GM12878 (cell line): Measurements from ENCODE around the gene CFAP299. TPM values are rescaled to one million over a fixed set of nuclear protein-coding genes. Genes with fewer than 3 reads are reported as not detected.
A peak's percentile ranks its signal among the peaks of the same experiment; 100 is the strongest.

Experiments
- ATAC-seq: fragments of 200-7000 bp; cut with Tn5 transposase; 3 replicates; pipeline ENCODE4 v1.9.1; 2020; ENCODE audit warnings: mild to moderate bottlenecking, moderate library complexity
- BruUV-seq: library from RNA; stranded (reverse); fragments of 400-500 nt; replicated peaks from 2 replicates; lab custom pipeline; 2021; lab: Mats Ljungman, UMichigan
- CTCF ChIA-PET: fragments of 300-600 bp; sonication (Branson Sonifier 250); formaldehyde crosslinking; extraction: SDS; loops from one replicate; lab custom pipeline; 2021; ENCODE audit warnings: inconsistent platforms; lab: Yijun Ruan, JAX
- POLR2A ChIA-PET: fragments of 350-600 bp; formaldehyde crosslinking; extraction: SDS; loops from one replicate; lab custom pipeline; 2021; ENCODE audit warnings: inconsistent platforms; lab: Charles Lee
- RAD21 ChIA-PET: fragments of 300-600 bp; sonication (Branson Sonifier 250); formaldehyde crosslinking; loops from one replicate; lab custom pipeline; 2023; ENCODE audit warnings: antibody characterized with exemption; ENCODE audit not compliant: unreplicated experiment; lab: Charles Lee
- SMC1A ChIA-PET: fragments of 300-600 bp; sonication (Branson Sonifier 250); formaldehyde crosslinking; loops from one replicate; lab custom pipeline; 2023; ENCODE audit not compliant: unreplicated experiment, uncharacterized antibody; lab: Charles Lee
- DNase-seq: peaks from one replicate; pipeline ENCODE4 v3.0.0-alpha.2; 2011; ENCODE audit warnings: low read depth, low spot score
- FAIRE-seq: peaks from 3 replicates; lab custom pipeline; 2011; peaks lifted over from hg19 to GRCh38; lab: Jason Lieb, UNC
- H2AFZ ChIP-seq: 2 replicates; pipeline ENCODE4 v1.6.0; 2011; ENCODE audit warnings: low read depth, low read length, control low read depth; ENCODE audit not compliant: control insufficient read depth
- H3K27ac ChIP-seq: 2 replicates; pipeline ENCODE4 v1.5.1; 2011; ENCODE audit warnings: control low read depth; ENCODE audit not compliant: control insufficient read depth, insufficient read depth
- H3K27me3 ChIP-seq, 2 experiments: replicated peaks in 1 of 2; 2 replicates each; pipeline versions ENCODE4 v1.6.0 to v1.6.1; 2011; ENCODE audit warnings: low read length in 1 of 2; ENCODE audit not compliant: control insufficient read depth in 2 of 2, insufficient read depth in 2 of 2
- H3K36me3 ChIP-seq, 2 experiments: 2 replicates each; pipeline ENCODE4 v1.5.1; 2011; ENCODE audit warnings: low read length in 1 of 2; ENCODE audit not compliant: control insufficient read depth in 2 of 2, insufficient read depth in 2 of 2
- H3K4me1 ChIP-seq: 2 replicates; pipeline ENCODE4 v1.6.1; 2011; ENCODE audit warnings: mild to moderate bottlenecking, low read length, moderate library complexity, mixed read lengths; ENCODE audit not compliant: control insufficient read depth, insufficient read depth
- H3K4me2 ChIP-seq: 2 replicates; pipeline ENCODE4 v1.6.0; 2011; ENCODE audit warnings: control low read depth; ENCODE audit not compliant: control insufficient read depth, insufficient read depth
- H3K4me3 ChIP-seq: fragments of 200-600 bp; sonication (generic); 2 replicates; pipeline ENCODE4 v1.5.1; 2016
- H3K79me2 ChIP-seq: 2 replicates; pipeline ENCODE4 v1.6.0; 2011; ENCODE audit warnings: low read length; ENCODE audit not compliant: control insufficient read depth, insufficient read depth
- H3K9ac ChIP-seq: 2 replicates; pipeline ENCODE4 v1.8.0; 2011; ENCODE audit warnings: low read length, control low read depth, mixed read lengths; ENCODE audit not compliant: control insufficient read depth, insufficient read depth
- H3K9me3 ChIP-seq: replicated peaks from 3 replicates; pipeline ENCODE4 v1.5.1; 2011; ENCODE audit warnings: mild to moderate bottlenecking, low read length; ENCODE audit not compliant: control insufficient read depth, insufficient read depth
- H4K20me1 ChIP-seq: 2 replicates; pipeline ENCODE4 v1.6.0; 2011; ENCODE audit not compliant: control insufficient read depth, insufficient read depth
- BCL11A ChIP-seq: IDR thresholded peaks from 2 replicates; pipeline ENCODE4 v1.6.1; 2011; ENCODE audit warnings: low read depth, low read length
- DPF2 ChIP-seq: fragments of 450-650 bp; IDR thresholded peaks from 2 replicates; pipeline ENCODE4 v1.6.1; 2017; ENCODE audit warnings: mild to moderate bottlenecking
- EP300 ChIP-seq, 2 experiments: fragments of 150-350 bp in 1 of 2; IDR thresholded peaks; 2 replicates each; pipeline ENCODE4 v1.6.1; 2011 to 2012; ENCODE audit warnings: low read depth in 2 of 2, low read length in 2 of 2, borderline replicate concordance in 1 of 2, improper control_type of control experiment in 1 of 2, inconsistent platforms in 1 of 2; ENCODE audit not compliant: control insufficient read depth in 1 of 2
- IKZF2 ChIP-seq, 2 experiments: fragments of 450-650 bp; IDR thresholded peaks; 2 replicates each; pipeline ENCODE4 v1.6.1; 2017; ENCODE audit warnings: mild to moderate bottlenecking in 2 of 2, moderate library complexity in 2 of 2
- JUNB ChIP-seq: IDR thresholded peaks from 2 replicates; pipeline ENCODE4 v1.6.1; 2016; ENCODE audit warnings: antibody characterized with exemption, mild to moderate bottlenecking
- RAD51 ChIP-seq: fragments of 450-650 bp; IDR thresholded peaks from 2 replicates; pipeline ENCODE4 v1.6.1; 2016; ENCODE audit warnings: moderate library complexity, mild to moderate bottlenecking, inconsistent platforms
- RUNX3 ChIP-seq: IDR thresholded peaks from 2 replicates; pipeline ENCODE4 v1.6.1; 2012; ENCODE audit warnings: low read length, inconsistent platforms
- SIN3A ChIP-seq: IDR thresholded peaks from 2 replicates; pipeline ENCODE4 v1.6.1; 2012; ENCODE audit warnings: low read depth, low read length, improper control_type of control experiment
- SP1 ChIP-seq: IDR thresholded peaks from one replicate; pipeline ENCODE4 v1.6.1; 2011; ENCODE audit warnings: low read depth, low read length
- SUZ12 ChIP-seq: fragments of 200-600 bp; sonication (generic); IDR thresholded peaks from one replicate; pipeline ENCODE4 v1.6.1; 2018; ENCODE audit warnings: antibody characterized with exemption, mild to moderate bottlenecking; ENCODE audit not compliant: unreplicated experiment
- TCF7 ChIP-seq: IDR thresholded peaks from 2 replicates; pipeline ENCODE4 v1.6.1; 2014; ENCODE audit warnings: antibody characterized with exemption, borderline replicate concordance
- in situ Hi-C: fragments of 300-500 bp; cut with MboI; formaldehyde crosslinking; loops from 9 replicates; pipeline ENCODE4 v1.14.3; 2018; ENCODE audit warnings: mixed read lengths
- intact Hi-C: fragments of 100-400 bp; cut with micrococcal nuclease; formaldehyde crosslinking; loops from one replicate; pipeline ENCODE4 v1.14.2; 2022; ENCODE audit not compliant: unreplicated experiment
- polyA plus RNA-seq, 11 experiments: library from polyadenylated mRNA; depleted of rRNA in 4 of 11; unstranded in 6 of 11; stranded (reverse) in 5 of 11; fragments of >200 nt; fragmentation: Nextera tagmentation in 4 of 11; fragmentation: Illumina TruSeq in 1 of 11; extraction: Ambion mirVana in 4 of 11; extraction: Trizol in 1 of 11; gene quantifications; 1 replicate in 1 of 11; 2 replicates in 10 of 11; pipeline versions ENCODE4 v1.2.1 to v1.2.3, GENCODE V29; 2011 to 2016; ENCODE audit warnings: inconsistent platforms in 2 of 11, missing spikeins in 2 of 11, low read depth in 1 of 11
- total RNA-seq, 4 experiments: library from RNA; depleted of rRNA in 3 of 4; stranded (reverse); fragments of >200 nt in 3 of 4; fragmentation: Illumina TruSeq in 1 of 4; extraction: Trizol in 1 of 4; gene quantifications; 2 replicates each; pipeline versions ENCODE4 v1.2.1 to v1.2.3, GENCODE V29; 2013 to 2021
- TF ChIP-seq, protein P1 (sequence below): fragments of 450-650 bp; IDR thresholded peaks from 2 replicates; pipeline ENCODE4 v1.6.1; 2017; ENCODE audit warnings: low read depth, mild to moderate bottlenecking, moderate library complexity

The CFAP299 gene
- total and polyA plus RNA-seq, 10 of the 15 experiments (the other 5 are each of a cell fraction or from before 2014, with no cell fraction given) = 0.06 to 0.34 TPM; not detected in 8

DNA sequence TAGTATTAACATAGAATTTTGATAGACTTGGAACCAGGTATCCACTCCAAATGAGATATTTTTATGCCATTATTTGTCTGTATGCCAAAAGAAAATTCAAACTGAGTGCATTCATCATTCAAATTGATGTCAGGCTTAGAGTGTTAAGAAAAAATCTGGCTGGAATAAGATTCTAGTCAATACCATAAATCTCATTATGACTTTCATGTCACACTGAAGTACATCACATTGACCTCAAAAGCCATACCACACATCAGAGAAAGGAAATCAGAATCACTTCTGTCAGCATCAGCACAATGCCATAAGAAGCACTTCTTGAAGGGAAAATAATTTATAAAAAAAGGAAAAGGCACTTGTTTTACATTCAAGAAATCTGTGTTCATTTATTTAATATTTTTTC, 575.9 kb downstream of the CFAP299 start:
- SMC1A ChIA-PET = interaction anchor here (1.2 to 4.3 kb wide), 3 partner anchors 13 to 93 kb away, joined by 3 to 18 read pairs (median 4); no protein-coding TSS in a partner anchor
- ATAC-seq = peak; percentile 76
- intact Hi-C loops = no loop called here

More for the DNA sequence above, 575.9 kb downstream of the CFAP299 start:
- in situ Hi-C loops = no loop called here
- no peak for DNase-seq
- POLR2A ChIA-PET = no interaction called here
- RAD21 ChIA-PET = interaction anchor here (0.9 kb wide), 1 partner anchor 14 kb away, joined by 3 read pairs; no protein-coding TSS in a partner anchor
- no peak for FAIRE-seq
- Histone ChIP-seq H3K4me2 (no peak overlapping the region), H3K4me1 (no peaks in the 10 kb centered on the region), H4K20me1 (no peaks in the 10 kb centered on the region), H3K4me3 (no peak overlapping the region), H3K36me3 (no peaks in the 10 kb centered on the region), H3K27me3 (no peaks in the 10 kb centered on the region), H3K9me3 (peaks cover 4% of the 10 kb centered on the region), H2AFZ (no peak overlapping the region), H3K79me2 (no peaks in the 10 kb centered on the region), H3K9ac (no peak overlapping the region), H3K27ac (no peak overlapping the region)
- CTCF ChIA-PET = interaction anchor here (0.8 to 1.0 kb wide), 3 partner anchors 15 to 39 kb away, joined by 3 to 4 read pairs (median 3); no protein-coding TSS in a partner anchor
- TF ChIP-seq EP300 (IDR thresholded peaks at IDR 0.05; ENCODE audit: borderline replicate concordance in 1 of 2, control insufficient read depth in 1 of 2, low read depth in 2 of 2, low read length in 2 of 2) (no peak), SIN3A (no peak), BCL11A (0 out of 2 replicates have a peak, but pooled peaks have one; percentile 24), RAD51 (no peak), TCF7 (no peak), SUZ12 (no peak), JUNB (peak; percentile 46), DPF2 (0 out of 2 replicates have a peak, but pooled peaks have one; percentile 12), SP1 (no peak), IKZF2 (IDR thresholded peaks at IDR 0.05) (peak in 1 of 2 experiments; percentile 17; a peak in 1 of 4 replicates), RUNX3 (peak; percentile 81)
- TF ChIP-seq, protein P1, sequence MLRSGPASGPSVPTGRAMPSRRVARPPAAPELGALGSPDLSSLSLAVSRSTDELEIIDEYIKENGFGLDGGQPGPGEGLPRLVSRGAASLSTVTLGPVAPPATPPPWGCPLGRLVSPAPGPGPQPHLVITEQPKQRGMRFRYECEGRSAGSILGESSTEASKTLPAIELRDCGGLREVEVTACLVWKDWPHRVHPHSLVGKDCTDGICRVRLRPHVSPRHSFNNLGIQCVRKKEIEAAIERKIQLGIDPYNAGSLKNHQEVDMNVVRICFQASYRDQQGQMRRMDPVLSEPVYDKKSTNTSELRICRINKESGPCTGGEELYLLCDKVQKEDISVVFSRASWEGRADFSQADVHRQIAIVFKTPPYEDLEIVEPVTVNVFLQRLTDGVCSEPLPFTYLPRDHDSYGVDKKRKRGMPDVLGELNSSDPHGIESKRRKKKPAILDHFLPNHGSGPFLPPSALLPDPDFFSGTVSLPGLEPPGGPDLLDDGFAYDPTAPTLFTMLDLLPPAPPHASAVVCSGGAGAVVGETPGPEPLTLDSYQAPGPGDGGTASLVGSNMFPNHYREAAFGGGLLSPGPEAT = no peak
- BruUV-seq = no TSS peak
